ENCODE results near the gene IL2RG. TPM values are rescaled to one million over a fixed set of nuclear protein-coding genes. Genes with fewer than 3 reads are reported as not detected.

Gene IL2RG
- total RNA-seq, 2 experiments from 2014 or later, result 144 to 148 TPM

- CTCF ChIA-PET, result no interaction called here
- Mint-ChIP-seq H3K36me3 (ENCODE audit: low read depth) (peaks cover 15% of the 10 kb centered on the region), H3K4me3 (no peak overlapping the region), H3K27ac (no peak overlapping the region), H3K27me3 (ENCODE audit: low read depth) (no peaks in the 10 kb centered on the region), H3K4me1 (ENCODE audit: low read depth) (peaks cover 42% of the 10 kb centered on the region), H3K9me3 (no peaks in the 10 kb centered on the region)
- intact Hi-C loops (cut with micrococcal nuclease), result loop anchor here (10.0 kb wide), 1 partner anchor 305 kb away; no protein-coding TSS in a partner anchor
- DNase-seq, result no peak
These were observed 51.2 kb downstream of the IL2RG start for GRCh38 chrX:71060127-71060526.

GRCh38 chrX:71057848-71058530 lies 53.4 kb downstream of the IL2RG start:
- Mint-ChIP-seq H3K27ac (no peak overlapping the region), H3K4me1 (ENCODE audit: low read depth) (peaks cover 34% of the 10 kb centered on the region), H3K4me3 (no peak overlapping the region), H3K27me3 (ENCODE audit: low read depth) (no peaks in the 10 kb centered on the region), H3K36me3 (ENCODE audit: low read depth) (peaks cover 15% of the 10 kb centered on the region), H3K9me3 (no peaks in the 10 kb centered on the region)
- CTCF ChIA-PET, result no interaction called here
- DNase-seq, result no peak
- intact Hi-C loops (cut with micrococcal nuclease), result no loop called here

Other genes with a start within 250 kb of the IL2RG start
- gene TEX11, start 202.9 kb downstream of the IL2RG start, total RNA-seq, result not detected
- under 1 TPM; 0.17 to 0.24 TPM for gene SLC7A3, start 180.5 kb downstream of the IL2RG start, total RNA-seq
- gene SNX12, start 43.2 kb downstream of the IL2RG start, total RNA-seq, result 10 to 100 TPM; 32.9 to 35.2 TPM
- gene FOXO4, start 15.7 kb downstream of the IL2RG start, total RNA-seq, result 1 to 10 TPM; 7.9 to 8.9 TPM
- gene CXorf65, start 4.8 kb downstream of the IL2RG start, total RNA-seq, result 10 to 100 TPM in 1 of 2 experiments, 1 to 10 TPM in 1; 7.7 to 11.3 TPM
- 10 to 100 TPM; 43.5 to 43.6 TPM for gene MED12, start 7.0 kb upstream of the IL2RG start, total RNA-seq
- gene NLGN3, start 33.3 kb upstream of the IL2RG start, total RNA-seq, result under 1 TPM; 0.60 to 0.81 TPM
- gene GJB1, start 111.6 kb upstream of the IL2RG start, total RNA-seq, result not detected
- gene ZMYM3, start 142.6 kb upstream of the IL2RG start, total RNA-seq, result 1 to 10 TPM; 7.7 to 8.2 TPM
- 100 to 1,000 TPM; 490 to 531 TPM for gene NONO, start 172.1 kb upstream of the IL2RG start, total RNA-seq
- 1 to 10 TPM; 4.4 to 5.1 TPM for gene ITGB1BP2, start 190.2 kb upstream of the IL2RG start, total RNA-seq